BE2C (cell line): ENCODE data around the gene ABCF3.

Experiments
- DNase-seq: peaks from one replicate; pipeline ENCODE4 v3.0.0-alpha.2; 2020
- H3K27me3 ChIP-seq: fragments of 250-450 bp; sonication (Bioruptor Pico); 2 replicates; pipeline ENCODE4 v1.5.1; 2020; ENCODE audit warnings: mild to moderate bottlenecking
- H3K36me3 ChIP-seq: fragments of 250-450 bp; sonication (Bioruptor Pico); 2 replicates; pipeline ENCODE4 v1.5.1; 2020; ENCODE audit warnings: mild to moderate bottlenecking
- H3K4me1 ChIP-seq: fragments of 250-450 bp; sonication (Bioruptor Pico); 2 replicates; pipeline ENCODE4 v1.5.1; 2020
- H3K4me3 ChIP-seq: 2 replicates; pipeline ENCODE4 v1.5.1; 2011; ENCODE audit warnings: low read depth, low read length
- H3K9me3 ChIP-seq: fragments of 250-450 bp; sonication (Bioruptor Pico); 2 replicates; pipeline ENCODE4 v1.5.1; 2020
- TF ChIP-seq, protein P1 (sequence below): IDR thresholded peaks from 2 replicates; pipeline ENCODE4 v1.5.1; 2012; ENCODE audit warnings: mild to moderate bottlenecking, low read depth, low read length

The ABCF3 gene

DNA sequence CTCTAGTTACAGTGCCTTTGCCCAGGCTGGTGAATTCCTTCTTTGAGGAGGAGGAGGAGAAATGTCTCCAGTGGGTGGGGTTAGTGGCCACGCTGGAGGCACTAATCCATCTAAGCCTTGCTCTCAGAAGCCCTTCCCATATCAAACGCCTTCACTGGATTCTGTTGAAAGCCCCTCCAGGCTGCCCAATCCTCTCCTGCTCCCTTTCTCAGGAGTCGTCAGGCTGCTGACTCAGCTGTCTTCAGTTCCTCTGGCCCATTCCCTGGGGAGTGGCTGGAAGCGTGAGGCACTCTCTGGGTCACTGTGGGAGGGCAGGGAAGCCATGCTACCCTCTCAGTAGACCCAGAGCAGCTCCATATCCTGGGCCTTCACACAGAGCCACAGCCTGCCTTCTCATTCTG, 8.7 kb upstream of the ABCF3 start:
- H3K4me3 ChIP-seq, result peak overlapping the region; percentile 93
- DNase-seq, result no peak

DNA sequence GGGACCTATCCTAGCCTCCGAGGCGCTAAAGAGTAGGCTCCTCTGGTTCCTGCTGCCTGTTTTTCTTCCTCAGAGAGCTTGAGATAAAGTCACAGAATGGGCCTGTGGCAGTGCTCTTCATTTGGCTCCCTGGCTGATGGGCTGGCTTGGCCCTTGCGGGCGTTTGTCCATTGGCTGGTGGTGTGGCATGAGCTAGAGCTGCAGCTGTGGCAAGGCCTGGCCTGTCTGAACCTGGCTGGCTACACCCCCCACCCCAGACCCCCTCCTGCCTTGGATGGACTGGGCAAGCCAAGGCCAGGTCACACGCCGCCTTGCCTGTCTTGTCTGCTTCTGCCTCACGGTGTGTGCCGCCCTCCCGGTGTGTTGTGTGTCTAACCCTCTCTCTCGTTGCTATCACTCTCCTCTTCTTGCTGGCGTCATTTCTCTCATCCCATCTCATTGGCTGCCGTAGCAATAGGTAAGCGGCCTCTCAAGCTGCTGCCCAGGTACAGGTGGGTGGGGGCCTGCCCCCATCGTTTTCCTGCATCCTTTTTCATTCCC, 8.2 kb upstream of the ABCF3 start:
- DNase-seq, result no peak
- TF ChIP-seq, protein P1, sequence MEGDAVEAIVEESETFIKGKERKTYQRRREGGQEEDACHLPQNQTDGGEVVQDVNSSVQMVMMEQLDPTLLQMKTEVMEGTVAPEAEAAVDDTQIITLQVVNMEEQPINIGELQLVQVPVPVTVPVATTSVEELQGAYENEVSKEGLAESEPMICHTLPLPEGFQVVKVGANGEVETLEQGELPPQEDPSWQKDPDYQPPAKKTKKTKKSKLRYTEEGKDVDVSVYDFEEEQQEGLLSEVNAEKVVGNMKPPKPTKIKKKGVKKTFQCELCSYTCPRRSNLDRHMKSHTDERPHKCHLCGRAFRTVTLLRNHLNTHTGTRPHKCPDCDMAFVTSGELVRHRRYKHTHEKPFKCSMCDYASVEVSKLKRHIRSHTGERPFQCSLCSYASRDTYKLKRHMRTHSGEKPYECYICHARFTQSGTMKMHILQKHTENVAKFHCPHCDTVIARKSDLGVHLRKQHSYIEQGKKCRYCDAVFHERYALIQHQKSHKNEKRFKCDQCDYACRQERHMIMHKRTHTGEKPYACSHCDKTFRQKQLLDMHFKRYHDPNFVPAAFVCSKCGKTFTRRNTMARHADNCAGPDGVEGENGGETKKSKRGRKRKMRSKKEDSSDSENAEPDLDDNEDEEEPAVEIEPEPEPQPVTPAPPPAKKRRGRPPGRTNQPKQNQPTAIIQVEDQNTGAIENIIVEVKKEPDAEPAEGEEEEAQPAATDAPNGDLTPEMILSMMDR, result no peak
- Histone ChIP-seq H3K9me3 (no peaks in the 10 kb centered on the region), H3K36me3 (peaks cover 57% of the 10 kb centered on the region), H3K27me3 (no peaks in the 10 kb centered on the region), H3K4me3 (no peak overlapping the region), H3K4me1 (peaks cover 7% of the 10 kb centered on the region)

More for the DNA sequence above, 8.7 kb upstream of the ABCF3 start:
- no peaks in the 10 kb centered on the region for H3K9me3 ChIP-seq
- no peaks in the 10 kb centered on the region for H3K27me3 ChIP-seq
- peaks cover 7% of the 10 kb centered on the region for H3K4me1 ChIP-seq
- TF ChIP-seq, protein P1, result no peak
- H3K36me3 ChIP-seq, result peaks cover 52% of the 10 kb centered on the region

DNA sequence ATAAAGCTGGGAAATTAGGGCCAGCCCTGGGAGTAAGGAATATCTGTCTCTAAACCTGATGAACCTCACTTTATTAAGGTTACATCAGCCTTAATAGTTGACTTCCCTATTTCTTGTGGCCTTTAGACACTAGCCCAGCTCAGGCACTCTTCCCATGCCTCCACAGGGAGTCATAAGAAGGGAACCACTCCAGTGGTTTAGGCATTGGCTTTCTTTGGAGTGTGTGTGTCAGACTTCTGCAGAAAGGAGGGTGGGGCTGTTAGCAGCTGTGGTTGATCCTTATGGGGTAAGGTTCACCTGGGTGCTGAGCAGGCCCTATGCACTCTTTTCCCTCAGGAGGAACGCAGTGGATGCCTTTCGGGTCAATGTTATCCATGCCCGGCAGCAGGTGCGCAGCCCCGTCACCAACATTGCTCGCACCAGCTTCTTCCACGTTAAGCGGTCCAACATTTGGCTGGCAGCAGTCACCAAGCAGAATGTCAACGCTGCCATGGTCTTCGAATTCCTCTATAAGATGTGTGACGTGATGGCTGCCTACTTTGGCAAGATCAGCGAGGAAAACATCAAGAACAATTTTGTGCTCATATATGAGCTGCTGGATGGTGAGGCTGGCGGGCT, 7.4 kb upstream of the ABCF3 start:
- TF ChIP-seq, protein P1, result no peak
- no peaks in the 10 kb centered on the region for H3K9me3 ChIP-seq
- H3K27me3 ChIP-seq, result no peaks in the 10 kb centered on the region
- DNase-seq, result no peak
- H3K4me3 ChIP-seq, result no peak overlapping the region
- H3K36me3 ChIP-seq, result peaks cover 65% of the 10 kb centered on the region
- H3K4me1 ChIP-seq, result peaks cover 7% of the 10 kb centered on the region

DNA sequence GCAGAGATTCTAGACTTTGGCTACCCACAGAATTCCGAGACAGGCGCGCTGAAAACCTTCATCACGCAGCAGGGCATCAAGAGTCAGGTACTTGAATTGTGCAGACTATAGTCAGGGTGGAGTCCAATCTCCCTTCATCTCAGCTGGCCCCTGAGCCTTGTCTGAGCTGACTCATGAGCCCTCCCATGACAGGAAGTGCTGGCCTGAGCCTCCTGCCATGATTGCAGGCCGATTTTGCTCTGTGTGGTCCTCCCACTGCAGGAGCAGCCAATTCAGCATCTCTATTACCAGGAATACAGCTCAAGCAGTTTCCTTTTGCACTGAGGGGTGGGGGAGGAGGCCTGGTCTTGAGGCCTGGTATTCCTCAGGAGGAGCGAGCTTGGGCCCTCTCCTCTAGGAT, 5.8 kb upstream of the ABCF3 start:
- H3K27me3 ChIP-seq, result no peaks in the 10 kb centered on the region
- TF ChIP-seq, protein P1, result no peak
- H3K4me3 ChIP-seq, result no peak overlapping the region
- DNase-seq, result no peak
- H3K36me3 ChIP-seq, result peaks cover 73% of the 10 kb centered on the region
- H3K4me1 ChIP-seq, result peaks cover 10% of the 10 kb centered on the region
- H3K9me3 ChIP-seq, result no peaks in the 10 kb centered on the region

DNA sequence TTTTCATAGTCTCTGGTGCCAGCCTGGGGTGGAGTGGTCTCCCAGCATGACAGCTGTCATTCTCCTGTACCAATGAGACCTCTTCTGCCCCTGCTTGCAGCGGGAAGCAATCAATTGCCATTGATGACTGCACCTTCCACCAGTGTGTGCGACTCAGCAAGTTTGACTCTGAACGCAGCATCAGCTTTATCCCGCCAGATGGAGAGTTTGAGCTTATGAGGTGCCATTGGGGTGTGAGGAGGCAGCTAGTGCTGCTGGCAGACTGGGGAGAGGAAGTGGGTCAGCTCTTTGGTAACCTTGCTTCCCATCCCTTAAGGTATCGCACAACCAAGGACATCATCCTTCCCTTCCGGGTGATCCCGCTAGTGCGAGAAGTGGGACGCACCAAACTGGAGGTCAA, 4.4 kb upstream of the ABCF3 start:
- Histone ChIP-seq H3K36me3 (peaks cover 73% of the 10 kb centered on the region), H3K9me3 (no peaks in the 10 kb centered on the region), H3K27me3 (no peaks in the 10 kb centered on the region), H3K4me3 (no peak overlapping the region), H3K4me1 (peaks cover 11% of the 10 kb centered on the region)
- TF ChIP-seq, protein P1, result no peak
- DNase-seq, result no peak

DNA sequence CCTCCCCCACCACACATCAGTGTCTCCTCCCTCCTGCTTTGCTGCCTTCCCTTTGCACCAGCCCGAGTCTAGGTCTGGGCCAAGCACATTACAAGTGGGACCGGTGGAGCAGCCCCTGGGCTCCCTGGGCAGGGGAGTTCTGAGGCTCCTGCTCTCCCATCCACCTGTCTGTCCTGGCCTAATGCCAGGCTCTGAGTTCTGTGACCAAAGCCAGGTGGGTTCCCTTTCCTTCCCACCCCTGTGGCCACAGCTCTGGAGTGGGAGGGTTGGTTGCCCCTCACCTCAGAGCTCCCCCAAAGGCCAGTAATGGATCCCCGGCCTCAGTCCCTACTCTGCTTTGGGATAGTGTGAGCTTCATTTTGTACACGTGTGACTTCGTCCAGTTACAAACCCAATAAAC, 2.3 kb upstream of the ABCF3 start:
- Histone ChIP-seq H3K4me1 (peaks cover 5% of the 10 kb centered on the region), H3K9me3 (no peaks in the 10 kb centered on the region), H3K4me3 (no peak overlapping the region), H3K36me3 (peaks cover 66% of the 10 kb centered on the region), H3K27me3 (no peaks in the 10 kb centered on the region)
- DNase-seq, result no peak
- TF ChIP-seq, protein P1, result no peak
